H1 (cell line): Measurements from ENCODE around the gene ITPR3. TPM values are rescaled to one million over a fixed set of nuclear protein-coding genes. Genes with fewer than 3 reads are reported as not detected.

Source experiments
- CTCF ChIA-PET: fragments of 300-600 bp; sonication (Branson Sonifier 250); formaldehyde crosslinking; loops from one replicate; lab custom pipeline; 2021; ENCODE audit not compliant: partially characterized antibody; lab: Charles Lee
- POLR2A ChIA-PET: fragments of 300-600 bp; sonication (Branson Sonifier 250); formaldehyde crosslinking; loops from one replicate; lab custom pipeline; 2021; ENCODE audit warnings: inconsistent platforms; ENCODE audit not compliant: partially characterized antibody; lab: Charles Lee
- DNase-seq, 2 experiments: peaks; one replicate each; pipeline versions ENCODE4 v3.0.0 to v3.0.0-alpha.2; 2010 to 2022; ENCODE audit warnings: low spot score in 2 of 2, low read depth in 1 of 2, mixed read lengths in 1 of 2
- FAIRE-seq: peaks from 2 replicates; lab custom pipeline; 2011; peaks lifted over from hg19 to GRCh38; lab: Jason Lieb, UNC
- H2AFZ ChIP-seq: 2 replicates; pipeline ENCODE4 v1.8.1; 2012; ENCODE audit warnings: low read length, inconsistent platforms
- H2AK5ac ChIP-seq: 2 replicates; pipeline ENCODE4 v1.6.1; 2013; ENCODE audit warnings: low read depth, low read length
- H2BK120ac ChIP-seq: replicated peaks from 2 replicates; pipeline ENCODE3; 2013; ENCODE audit warnings: low read depth, low read length, inconsistent platforms
- H2BK12ac ChIP-seq: 2 replicates; pipeline ENCODE4 v1.6.1; 2013; ENCODE audit warnings: low read depth, low read length
- H2BK15ac ChIP-seq: 2 replicates; pipeline ENCODE4 v1.6.1; 2013; ENCODE audit warnings: low read length
- H2BK20ac ChIP-seq: 2 replicates; pipeline ENCODE4 v1.6.1; 2013; ENCODE audit warnings: low read length
- H2BK5ac ChIP-seq: 2 replicates; pipeline ENCODE4 v1.6.1; 2013; ENCODE audit warnings: low read depth, low read length
- H3K14ac ChIP-seq: 2 replicates; pipeline ENCODE4 v1.6.1; 2013; ENCODE audit warnings: inconsistent platforms; ENCODE audit not compliant: insufficient read length
- H3K18ac ChIP-seq: 2 replicates; pipeline ENCODE4 v1.6.1; 2013; ENCODE audit warnings: low read length; ENCODE audit errors: extremely low read depth
- H3K23ac ChIP-seq: 2 replicates; pipeline ENCODE4 v1.6.1; 2013; ENCODE audit warnings: inconsistent platforms; ENCODE audit not compliant: insufficient read length
- H3K23me2 ChIP-seq: 2 replicates; pipeline ENCODE4 v1.6.1; 2013; ENCODE audit warnings: low read depth, low read length
- H3K27ac ChIP-seq: 2 replicates; pipeline ENCODE4 v1.6.1; 2011; ENCODE audit warnings: low read depth, low read length, inconsistent platforms
- H3K27me3 ChIP-seq, 4 experiments: replicated peaks in 1 of 4; 1 replicate in 1 of 4; 2 replicates in 3 of 4; pipeline versions ENCODE4 v1.6.1 to v1.8.1; 2011 to 2013; ENCODE audit warnings: low read length in 3 of 4, mild to moderate bottlenecking in 3 of 4, inconsistent platforms in 2 of 4, mixed read lengths in 2 of 4, moderate library complexity in 1 of 4; ENCODE audit not compliant: control insufficient read depth in 3 of 4, insufficient read depth in 3 of 4; ENCODE audit errors: extremely low read depth in 1 of 4
- H3K36me3 ChIP-seq, 4 experiments: 2 replicates each; pipeline versions ENCODE4 v1.6.1 to v1.8.1; 2011 to 2013; ENCODE audit warnings: mild to moderate bottlenecking in 4 of 4, low read length in 3 of 4, moderate library complexity in 2 of 4, control low read depth in 1 of 4, inconsistent platforms in 1 of 4; ENCODE audit not compliant: insufficient read depth in 4 of 4, control insufficient read depth in 2 of 4
- H3K4ac ChIP-seq: replicated peaks from 2 replicates; pipeline ENCODE3; 2013; ENCODE audit warnings: low read length, low read depth, mixed read lengths, inconsistent platforms; ENCODE audit not compliant: insufficient read length
- H3K4me1 ChIP-seq, 4 experiments: replicated peaks in 1 of 4; 1 replicate in 1 of 4; 2 replicates in 3 of 4; pipeline versions ENCODE4 v1.6.1 to v1.8.1; 2011 to 2013; ENCODE audit warnings: low read length in 3 of 4, inconsistent platforms in 2 of 4, mixed read lengths in 1 of 4; ENCODE audit not compliant: insufficient read depth in 4 of 4, control insufficient read depth in 3 of 4
- H3K4me2 ChIP-seq, 2 experiments: 2 replicates each; pipeline versions ENCODE4 v1.6.1 to v1.8.1; 2011 to 2013; ENCODE audit warnings: low read depth in 2 of 2, low read length in 2 of 2, control low read depth in 1 of 2, inconsistent platforms in 1 of 2, mild to moderate bottlenecking in 1 of 2; ENCODE audit not compliant: insufficient read depth in 1 of 2
- H3K4me3 ChIP-seq, 4 experiments: fragments of 200-600, 300-600 bp in 1 of 4; sonication (generic), shearing (Covaris generic), sonication (Bioruptor Twin) in 1 of 4; 2 replicates each; pipeline versions ENCODE4 v1.5.1 to v1.8.1; 2011 to 2016; ENCODE audit warnings: low read length in 4 of 4, low read depth in 3 of 4, control low read depth in 2 of 4, inconsistent platforms in 2 of 4, mild to moderate bottlenecking in 2 of 4, mixed read lengths in 1 of 4, moderate library complexity in 1 of 4; ENCODE audit not compliant: insufficient read depth in 2 of 4; ENCODE audit errors: extremely low read depth in 1 of 4
- H3K56ac ChIP-seq: replicated peaks from 2 replicates; pipeline ENCODE3; 2013; ENCODE audit warnings: low read depth, mild to moderate bottlenecking, mixed read lengths, low read length, inconsistent platforms; ENCODE audit not compliant: insufficient read length
- H3K79me1 ChIP-seq: 2 replicates; pipeline ENCODE4 v1.6.1; 2013; ENCODE audit warnings: low read depth, low read length, control low read depth
- H3K79me2 ChIP-seq, 2 experiments: 2 replicates each; pipeline versions ENCODE4 v1.6.1 to v1.8.1; 2012 to 2013; ENCODE audit warnings: low read length in 2 of 2, mild to moderate bottlenecking in 2 of 2, inconsistent platforms in 1 of 2; ENCODE audit not compliant: insufficient read depth in 2 of 2, control insufficient read depth in 1 of 2
- H3K9ac ChIP-seq, 4 experiments: replicated peaks in 1 of 4; 1 replicate in 1 of 4; 2 replicates in 3 of 4; pipeline versions ENCODE4 v1.6.1 to v1.8.1; 2011 to 2013; ENCODE audit warnings: low read depth in 3 of 4, low read length in 3 of 4, control low read depth in 2 of 4, mild to moderate bottlenecking in 2 of 4, moderate library complexity in 2 of 4, inconsistent platforms in 1 of 4; ENCODE audit errors: extremely low read depth in 1 of 4
- H3K9me3 ChIP-seq, 2 experiments: 2 replicates each; pipeline versions ENCODE4 v1.6.1 to v1.8.1; 2012 to 2013; ENCODE audit warnings: mild to moderate bottlenecking in 2 of 2, moderate library complexity in 2 of 2, control low read depth in 1 of 2, inconsistent platforms in 1 of 2, low read depth in 1 of 2, low read length in 1 of 2, mixed read lengths in 1 of 2; ENCODE audit not compliant: insufficient read depth in 2 of 2
- H4K20me1 ChIP-seq, 2 experiments: replicated peaks in 1 of 2; 2 replicates each; pipeline versions ENCODE3 to v1.8.1; 2011 to 2013; ENCODE audit warnings: inconsistent platforms in 2 of 2, low read length in 2 of 2, mild to moderate bottlenecking in 1 of 2; ENCODE audit not compliant: insufficient read depth in 2 of 2, control insufficient read depth in 1 of 2
- H4K5ac ChIP-seq: 2 replicates; pipeline ENCODE4 v1.6.1; 2013; ENCODE audit warnings: low read length, low read depth, mixed read lengths, inconsistent platforms; ENCODE audit not compliant: insufficient read length
- H4K8ac ChIP-seq: 2 replicates; pipeline ENCODE4 v1.8.0; 2013; ENCODE audit warnings: mild to moderate bottlenecking, moderate library complexity, low read length, inconsistent platforms; ENCODE audit not compliant: insufficient read depth; ENCODE audit errors: extremely low read depth
- H4K91ac ChIP-seq: replicated peaks from 2 replicates; pipeline ENCODE3; 2013; ENCODE audit warnings: low read length, mixed read lengths, inconsistent platforms; ENCODE audit not compliant: insufficient read length
- CEBPB ChIP-seq: IDR thresholded peaks from 2 replicates; pipeline ENCODE4 v1.6.1; 2012; ENCODE audit warnings: low read depth, low read length
- GABPA ChIP-seq: IDR thresholded peaks from 2 replicates; pipeline ENCODE4 v1.6.1; 2011; ENCODE audit warnings: mild to moderate bottlenecking, low read length, moderate library complexity, borderline replicate concordance; ENCODE audit not compliant: insufficient read depth
- HDAC6 ChIP-seq: IDR thresholded peaks from one replicate; pipeline ENCODE4 v1.7.1; 2012; ENCODE audit warnings: low read depth, mild to moderate bottlenecking, inconsistent platforms, low read length, moderate library complexity
- NANOG ChIP-seq: IDR thresholded peaks from 2 replicates; pipeline ENCODE4 v1.6.1; 2011; ENCODE audit warnings: low read length, low read depth, mild to moderate bottlenecking, inconsistent platforms; ENCODE audit not compliant: insufficient read depth, poor library complexity, severe bottlenecking
- RAD21 ChIP-seq, 2 experiments: IDR thresholded peaks in 1 of 2; conservative IDR thresholded peaks in 1 of 2; 2 replicates each; pipeline ENCODE4 v1.6.1; 2011; ENCODE audit warnings: low read depth in 2 of 2, low read length in 2 of 2, improper control_type of control experiment in 1 of 2, inconsistent platforms in 1 of 2, mild to moderate bottlenecking in 1 of 2, moderate library complexity in 1 of 2
- SIX5 ChIP-seq: IDR thresholded peaks from 2 replicates; pipeline ENCODE4 v1.6.1; 2011; ENCODE audit warnings: mild to moderate bottlenecking, low read depth, low read length
- SRF ChIP-seq: IDR thresholded peaks from 2 replicates; pipeline ENCODE4 v1.6.1; 2011; ENCODE audit warnings: mild to moderate bottlenecking, low read depth, low read length, moderate library complexity
- SUZ12 ChIP-seq: fragments of 200-600 bp; sonication (generic); IDR thresholded peaks from 2 replicates; pipeline ENCODE4 v1.6.1; 2012; ENCODE audit warnings: mild to moderate bottlenecking, inconsistent platforms, low read length, moderate library complexity, mixed read lengths
- TEAD4 ChIP-seq: IDR thresholded peaks from 2 replicates; pipeline ENCODE4 v1.6.1; 2012; ENCODE audit warnings: low read depth, low read length, inconsistent platforms, mixed read lengths
- WGBS, 2 experiments: shearing (Covaris generic) in 1 of 2; methylation state at CpG; one replicate each; pipeline versions ENCODE4 v1.1.6 to v1.1.7; 2013 to 2015; ENCODE audit warnings: low lambda C conversion rate in 2 of 2, mixed read lengths in 2 of 2, inconsistent platforms in 1 of 2, low coverage in 1 of 2, missing lambda C conversion rate in 1 of 2; ENCODE audit not compliant: insufficient replicate concordance in 2 of 2, insufficient coverage in 1 of 2, insufficient read length in 1 of 2; ENCODE audit errors: extremely low coverage in 1 of 2, missing lambda C conversion rate in 1 of 2; 5-methylcytosine and 5-hydroxymethylcytosine counted together
- polyA plus RNA-seq, 7 experiments: library from polyadenylated mRNA; depleted of rRNA in 3 of 7; stranded (reverse) in 5 of 7; unstranded in 2 of 7; fragments of >200 nt in 5 of 7; fragments of 200-250 nt in 2 of 7; gene quantifications; 1 replicate in 5 of 7; 2 replicates in 1 of 7; 4 replicates in 1 of 7; pipeline versions ENCODE4 v1.2.1 to v1.2.3, GENCODE V29; 2011 to 2013; ENCODE audit warnings: missing spikeins in 2 of 7, mixed read lengths in 2 of 7
- total RNA-seq: library from RNA; stranded (reverse); fragmentation: NEBNext Ultra II Directional; extraction: Animal tissue kit (Norgen Biotek cat#: 25700); gene quantifications from 2 replicates; pipeline ENCODE4 v1.2.1, GENCODE V29; 2021
- TF ChIP-seq, protein P1 (sequence below): IDR thresholded peaks from 2 replicates; pipeline ENCODE4 v1.6.1; 2012; ENCODE audit warnings: inconsistent platforms
- TF ChIP-seq, protein P2 (sequence below): IDR thresholded peaks from 2 replicates; pipeline ENCODE4 v1.6.1; 2012; ENCODE audit warnings: inconsistent platforms

ITPR3 gene
- total and polyA plus RNA-seq, 2 of the 8 experiments (the other 6 are each of a cell fraction or from before 2014, with no cell fraction given) = 29.1 to 45.7 TPM

DNA sequence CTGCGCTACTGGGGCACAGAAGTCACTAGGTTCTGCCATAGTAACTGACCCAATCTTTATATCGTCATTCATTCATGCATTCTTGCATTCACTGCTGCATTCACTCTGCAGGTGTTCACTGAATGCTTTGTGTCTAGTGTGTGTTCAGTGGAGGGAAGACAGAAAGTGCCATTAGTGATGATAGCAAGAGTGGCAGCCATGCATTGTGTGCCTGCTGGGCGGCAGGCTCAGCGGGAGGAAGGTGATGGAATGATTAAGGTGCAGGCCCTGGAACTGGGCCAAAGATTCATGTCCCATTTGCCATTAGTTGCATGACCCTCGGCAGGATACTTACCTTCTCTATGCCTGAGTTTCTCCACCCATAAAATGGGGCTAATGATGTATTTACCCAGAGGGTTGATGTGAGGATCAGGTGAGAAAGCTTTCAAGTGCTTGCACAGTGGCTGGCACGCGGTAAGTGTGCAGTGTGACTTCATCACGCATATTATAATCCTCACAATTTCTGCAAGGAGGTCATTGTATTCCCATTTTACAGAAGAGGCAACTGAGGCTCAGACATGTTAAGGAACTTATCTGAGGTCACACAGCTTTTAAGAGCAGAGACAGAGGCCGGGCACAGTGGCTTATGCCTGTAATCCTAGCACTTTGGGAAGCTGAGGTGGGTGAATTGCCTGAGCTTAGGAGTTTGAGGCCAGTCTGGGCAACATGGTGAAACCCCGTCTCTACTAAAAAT is 40.1 kb downstream of the ITPR3 start:
- peaks cover 0 to 13% (median 5%) of the 10 kb centered on the region in 4 experiments; a peak in 4 of 7 replicates for H3K4me1 ChIP-seq
- no peak overlapping the region for H2BK20ac ChIP-seq
- no peak overlapping the region for H4K8ac ChIP-seq
- FAIRE-seq (no peak), DNase-seq (no peak)
- H3K9ac ChIP-seq = no peak overlapping the region
- H2BK15ac ChIP-seq = no peak overlapping the region
- no peak overlapping the region for H3K14ac ChIP-seq
- no peak overlapping the region for H3K27ac ChIP-seq
- no peak overlapping the region for H3K4me3 ChIP-seq
- no peak overlapping the region for H2AK5ac ChIP-seq
- WGBS, 2 experiments = 88% methylated on average over 10 of the region's 10 CpGs; no CpG with 5 or more reads in 1 of the 2 experiments
- no peak overlapping the region for H2BK120ac ChIP-seq
- no peak overlapping the region for H3K4me2 ChIP-seq
- ChIA-PET CTCF (interaction anchor here (0.7 to 10.8 kb wide), 6 partner anchors 7 to 75 kb away, joined by 3 to 102 read pairs (median 4); no protein-coding TSS in a partner anchor), POLR2A (interaction anchor here (0.7 to 1.2 kb wide), 2 partner anchors 11 to 1790 kb away, joined by 3 to 6 read pairs; no protein-coding TSS in a partner anchor)
- no peaks in the 10 kb centered on the region for H3K27me3 ChIP-seq
- H4K91ac ChIP-seq = no peak overlapping the region
- H3K23ac ChIP-seq = no peak overlapping the region
- H3K79me1 ChIP-seq = no peaks in the 10 kb centered on the region; the same call in 1 of the 2 replicates
- no peak overlapping the region for H2BK5ac ChIP-seq
- H3K4ac ChIP-seq = no peak overlapping the region
- H2AFZ ChIP-seq = no peak overlapping the region
- H3K56ac ChIP-seq = no peak overlapping the region
- H4K20me1 ChIP-seq = peaks cover 0 to 3% of the 10 kb centered on the region in 2 experiments
- H3K23me2 ChIP-seq = no peaks in the 10 kb centered on the region
- no peak overlapping the region for H4K5ac ChIP-seq
- no peaks in the 10 kb centered on the region for H3K9me3 ChIP-seq
- H3K79me2 ChIP-seq = no peaks in the 10 kb centered on the region
- no peak overlapping the region for H2BK12ac ChIP-seq
- no peak overlapping the region for H3K18ac ChIP-seq
- H3K36me3 ChIP-seq = peaks cover 0 to 3% (median 0%) of the 10 kb centered on the region in 4 experiments; a peak in 3 of 8 replicates
- TF ChIP-seq GABPA = no peak
- TF ChIP-seq SUZ12 = no peak
- TF ChIP-seq TEAD4 = no peak
- TF ChIP-seq CEBPB = no peak
- TF ChIP-seq, protein P1, sequence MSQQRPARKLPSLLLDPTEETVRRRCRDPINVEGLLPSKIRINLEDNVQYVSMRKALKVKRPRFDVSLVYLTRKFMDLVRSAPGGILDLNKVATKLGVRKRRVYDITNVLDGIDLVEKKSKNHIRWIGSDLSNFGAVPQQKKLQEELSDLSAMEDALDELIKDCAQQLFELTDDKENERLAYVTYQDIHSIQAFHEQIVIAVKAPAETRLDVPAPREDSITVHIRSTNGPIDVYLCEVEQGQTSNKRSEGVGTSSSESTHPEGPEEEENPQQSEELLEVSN = no peak
- no peak for TF ChIP-seq HDAC6
- TF ChIP-seq NANOG = no peak
- TF ChIP-seq RAD21 (IDR thresholded peaks at IDR 0.05 in 1 of 2, conservative IDR thresholded peaks at IDR 0.05 in 1 of 2; ENCODE audit: low read depth in 2 of 2, low read length in 2 of 2) = no peak
- TF ChIP-seq, protein P2, sequence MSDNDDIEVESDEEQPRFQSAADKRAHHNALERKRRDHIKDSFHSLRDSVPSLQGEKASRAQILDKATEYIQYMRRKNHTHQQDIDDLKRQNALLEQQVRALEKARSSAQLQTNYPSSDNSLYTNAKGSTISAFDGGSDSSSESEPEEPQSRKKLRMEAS = no peak
- no peak for TF ChIP-seq SRF
- TF ChIP-seq SIX5 = no peak
